ENCODE data around the gene ROBO4. TPM values are rescaled to one million over a fixed set of nuclear protein-coding genes. Genes with fewer than 3 reads are reported as not detected.
A peak's percentile ranks its signal among the peaks of the same experiment; 100 is the strongest.

The ROBO4 gene
- total RNA-seq, 6 experiments from 2014 or later = 3.6 to 18.8 (median 9.0) TPM

GRCh38 chr11:124920870-124921609 lies 23.4 kb upstream of the ROBO4 start:
- Histone ChIP-seq H3K4me3 (peak overlapping the region; percentile 30 to 42 (median 41)), H3K4me1 (peaks cover 0 to 14% (median 0%) of the 10 kb centered on the region in 4 donors), H3K27me3 (no peaks in the 10 kb centered on the region), H3K36me3 (no peaks in the 10 kb centered on the region), H3K27ac (peak overlapping the region in 1 of 3 donors; percentile 38), H3K9me3 (no peaks in the 10 kb centered on the region)
- DNase-seq (peak; percentile 78 to 82 (median 81)), ATAC-seq (peak; percentile 65 to 82 (median 76))
- 15% methylated on average over 6 of the region's 82 CpGs for WGBS (ENCODE audit: insufficient coverage, low coverage, low lambda C conversion rate, missing lambda C conversion rate)
- intact Hi-C loops (cut with DNase I) = no loop called here
- TF ChIP-seq CTCF (IDR thresholded peaks at IDR 0.05) (no peak), POLR2A (IDR thresholded peaks at IDR 0.05) (no peak)

GRCh38 chr11:124920356-124920755 lies 22.7 kb upstream of the ROBO4 start:
- WGBS (ENCODE audit: insufficient coverage, low coverage, low lambda C conversion rate, missing lambda C conversion rate) = 100% methylated on average over 1 of the region's 5 CpGs

GRCh38 chr11:124919898-124920297 lies 22.2 kb upstream of the ROBO4 start:
- intact Hi-C loops (cut with DNase I) = no loop called here
- Histone ChIP-seq H3K27me3 (no peaks in the 10 kb centered on the region), H3K9me3 (no peaks in the 10 kb centered on the region), H3K4me1 (peaks cover 0 to 14% (median 0%) of the 10 kb centered on the region in 4 donors), H3K4me3 (no peak overlapping the region), H3K36me3 (no peaks in the 10 kb centered on the region), H3K27ac (no peak overlapping the region)
- no peak for ATAC-seq
- no CpG with 5 or more reads among the region's 2 CpGs for WGBS (ENCODE audit: insufficient coverage, low coverage, low lambda C conversion rate, missing lambda C conversion rate)
- DNase-seq = no peak
- TF ChIP-seq CTCF (IDR thresholded peaks at IDR 0.05) (no peak), POLR2A (IDR thresholded peaks at IDR 0.05) (no peak)

More at GRCh38 chr11:124920356-124920755, 22.7 kb upstream of the ROBO4 start:
- H3K4me1 ChIP-seq = peaks cover 0 to 14% (median 0%) of the 10 kb centered on the region in 4 donors
- DNase-seq (no peak), ATAC-seq (no peak)
- intact Hi-C loops (cut with DNase I) = no loop called here
- H3K4me3 ChIP-seq = no peak overlapping the region
- TF ChIP-seq CTCF (IDR thresholded peaks at IDR 0.05) (no peak), POLR2A (IDR thresholded peaks at IDR 0.05) (no peak)
- no peak overlapping the region for H3K27ac ChIP-seq
- no peaks in the 10 kb centered on the region for H3K27me3 ChIP-seq
- no peaks in the 10 kb centered on the region for H3K36me3 ChIP-seq
- no peaks in the 10 kb centered on the region for H3K9me3 ChIP-seq

GRCh38 chr11:124918950-124919349 lies 21.3 kb upstream of the ROBO4 start, which contains the start of gene HEPN1:
HEPN1 (plus strand) TSS chr11:124919250.
- ATAC-seq = peak; percentile 14 to 42 (median 36)
- no peak within 1 kb of the TSS for H3K4me3 ChIP-seq
- H3K4me1 ChIP-seq = peaks cover 0 to 14% (median 0%) of the 10 kb centered on the region in 4 donors
- no peak for TF ChIP-seq POLR2A (IDR thresholded peaks at IDR 0.05)
- no peak for TF ChIP-seq CTCF (IDR thresholded peaks at IDR 0.05)
- no peaks in the 10 kb centered on the region for H3K9me3 ChIP-seq
- H3K27me3 ChIP-seq = no peaks in the 10 kb centered on the region
- H3K27ac ChIP-seq = no peak within 1 kb of the TSS
- DNase-seq = no peak
- no peaks in the 10 kb centered on the region for H3K36me3 ChIP-seq
- 24% methylated on average over 3 of the region's 3 CpGs for WGBS (ENCODE audit: insufficient coverage, low coverage, low lambda C conversion rate, missing lambda C conversion rate)
- intact Hi-C loops (cut with DNase I) = no loop called here

All from right lobe of liver (tissue), 6 donors.